NCI-H774 (cell line): Measurements from ENCODE around the gene HACD3.
"Not testable (repeated sequence)": the region's sequence is repeated elsewhere in the genome, so short reads cannot be mapped to it uniquely, and the experiment has no call there.

Source experiments
- DNase-seq: peaks from one replicate; lab custom pipeline; 2025; lab: John Stamatoyannopoulos, UW

The HACD3 gene

GRCh38 chr15:65603134-65603533 lies 72.9 kb downstream of the HACD3 start:
- DNase-seq: no peak

GRCh38 chr15:65603559-65603958 lies 73.3 kb downstream of the HACD3 start:
- no peak for DNase-seq

GRCh38 chr15:65610871-65611718 lies 80.8 kb downstream of the HACD3 start, which contains the start of gene INTS14:
INTS14 (minus strand) TSS chr15:65611131; CDS start chr15:65607380, 3,751 bp downstream.
- peak; percentile 95 for DNase-seq

- no peak for DNase-seq
Observed at GRCh38 chr15:65611888-65612615, 81.8 kb downstream of the HACD3 start.

GRCh38 chr15:65612616-65612946 lies 82.3 kb downstream of the HACD3 start:
- DNase-seq: no peak

- DNase-seq: no peak
Observed at GRCh38 chr15:65612949-65613744, 82.9 kb downstream of the HACD3 start.

- not testable (repeated sequence) for DNase-seq
Observed at GRCh38 chr15:65615887-65616286, 85.6 kb downstream of the HACD3 start.

- no peak for DNase-seq
Observed at GRCh38 chr15:65618560-65619109, 88.4 kb downstream of the HACD3 start.

GRCh38 chr15:65619626-65620290 lies 89.5 kb downstream of the HACD3 start:
- DNase-seq: no peak

- no peak for DNase-seq
Observed at GRCh38 chr15:65620833-65621232, 90.6 kb downstream of the HACD3 start.

GRCh38 chr15:65621638-65622037 lies 91.4 kb downstream of the HACD3 start, which contains the start of gene SLC24A1:
SLC24A1 (plus strand) TSS chr15:65621938; CDS start chr15:65624081, 2,143 bp downstream.
- no peak for DNase-seq

GRCh38 chr15:65623103-65623502 lies 92.8 kb downstream of the HACD3 start:
- DNase-seq: no peak

- no peak for DNase-seq
Observed at GRCh38 chr15:65626856-65627255, 96.6 kb downstream of the HACD3 start.
